Measurements from ENCODE around the gene DPH1. TPM values are rescaled to one million over a fixed set of nuclear protein-coding genes. Genes with fewer than 3 reads are reported as not detected.
A peak's percentile ranks its signal among the peaks of the same experiment; 100 is the strongest.

Gene DPH1
- total and polyA plus RNA-seq, 7 donors: 7.2 to 60.1 (median 27.6) TPM

GRCh38 chr17:1986783-1987451 is 43.0 kb upstream of the DPH1 start:
- TF ChIP-seq CTCF (IDR thresholded peaks at IDR 0.05): no peak
- TF ChIP-seq POLR2A (IDR thresholded peaks at IDR 0.05): no peak
- TF ChIP-seq POLR2AphosphoS5 (IDR thresholded peaks at IDR 0.05): no peak
- no peak for TF ChIP-seq EP300 (IDR thresholded peaks at IDR 0.05)
- H3K27ac ChIP-seq: no peak overlapping the region
- no peak overlapping the region for H3K4me3 ChIP-seq
- intact Hi-C loops (cut with DNase I): no loop called here
- peaks cover 0 to 4% (median 0%) of the 10 kb centered on the region in 3 donors for H3K27me3 ChIP-seq
- no peaks in the 10 kb centered on the region for H3K4me1 ChIP-seq
- no peak for DNase-seq
- no peaks in the 10 kb centered on the region for H3K9me3 ChIP-seq
- H3K36me3 ChIP-seq: no peaks in the 10 kb centered on the region
- 86 to 93% methylated on average over 18 of the region's 18 CpGs for whole genome bisulfite sequencing, 2 donors

- peak; percentile 80 for DNase-seq
- no peaks in the 10 kb centered on the region for H3K4me1 ChIP-seq
- H3K27me3 ChIP-seq: no peaks in the 10 kb centered on the region
- no peaks in the 10 kb centered on the region for H3K9me3 ChIP-seq
- no peak overlapping the region for H3K27ac ChIP-seq
- H3K36me3 ChIP-seq: no peaks in the 10 kb centered on the region
- no peak for TF ChIP-seq POLR2AphosphoS5 (IDR thresholded peaks at IDR 0.05)
- TF ChIP-seq POLR2A (IDR thresholded peaks at IDR 0.05): no peak
- no peak overlapping the region for H3K4me3 ChIP-seq
- intact Hi-C loops (cut with DNase I): no loop called here
- 86% methylated on average over 10 of the region's 10 CpGs for WGBS, 2 donors
Observed at GRCh38 chr17:1989135-1989534, 40.8 kb upstream of the DPH1 start.

GRCh38 chr17:1992541-1992940 is 37.4 kb upstream of the DPH1 start:
- intact Hi-C loops (cut with DNase I): no loop called here
- H3K4me1 ChIP-seq: peaks cover 0 to 3% (median 1%) of the 10 kb centered on the region in 4 donors
- no peak for TF ChIP-seq CTCF (IDR thresholded peaks at IDR 0.05)
- no peak for TF ChIP-seq POLR2A (IDR thresholded peaks at IDR 0.05)
- TF ChIP-seq POLR2AphosphoS5 (IDR thresholded peaks at IDR 0.05): no peak
- TF ChIP-seq EP300 (IDR thresholded peaks at IDR 0.05): no peak
- no peaks in the 10 kb centered on the region for H3K27me3 ChIP-seq
- H3K27ac ChIP-seq: no peak overlapping the region
- H3K4me3 ChIP-seq: no peak overlapping the region
- WGBS, 2 donors: 80 to 86% methylated on average over 10 of the region's 10 CpGs
- no peak for DNase-seq
- no peaks in the 10 kb centered on the region for H3K9me3 ChIP-seq
- H3K36me3 ChIP-seq: no peaks in the 10 kb centered on the region

- no peaks in the 10 kb centered on the region for H3K9me3 ChIP-seq
- no peaks in the 10 kb centered on the region for H3K27me3 ChIP-seq
- DNase-seq: no peak
- 95 to 97% methylated on average over 4 of the region's 4 CpGs for WGBS, 2 donors
- H3K36me3 ChIP-seq: no peaks in the 10 kb centered on the region
- no peak overlapping the region for H3K27ac ChIP-seq
- no peak overlapping the region for H3K4me3 ChIP-seq
- peaks cover 0 to 24% (median 23%) of the 10 kb centered on the region in 4 donors for H3K4me1 ChIP-seq
- TF ChIP-seq POLR2AphosphoS5 (IDR thresholded peaks at IDR 0.05) (no peak), CTCF (IDR thresholded peaks at IDR 0.05) (no peak), POLR2A (IDR thresholded peaks at IDR 0.05) (no peak), EP300 (IDR thresholded peaks at IDR 0.05) (no peak)
- intact Hi-C loops (cut with DNase I): no loop called here
Observed at GRCh38 chr17:1994707-1995106, 35.2 kb upstream of the DPH1 start.

GRCh38 chr17:1995321-1995892 is 34.5 kb upstream of the DPH1 start:
- no peak for TF ChIP-seq CTCF (IDR thresholded peaks at IDR 0.05)
- TF ChIP-seq EP300 (IDR thresholded peaks at IDR 0.05): no peak
- TF ChIP-seq POLR2A (IDR thresholded peaks at IDR 0.05): no peak
- no peak for TF ChIP-seq POLR2AphosphoS5 (IDR thresholded peaks at IDR 0.05)
- no peaks in the 10 kb centered on the region for H3K36me3 ChIP-seq
- no peak overlapping the region for H3K27ac ChIP-seq
- no peaks in the 10 kb centered on the region for H3K27me3 ChIP-seq
- 89 to 93% methylated on average over 16 of the region's 16 CpGs for WGBS, 2 donors
- DNase-seq: no peak
- intact Hi-C loops (cut with DNase I): no loop called here
- H3K9me3 ChIP-seq: no peaks in the 10 kb centered on the region
- H3K4me1 ChIP-seq: peaks cover 0 to 31% (median 29%) of the 10 kb centered on the region in 4 donors
- H3K4me3 ChIP-seq: no peak overlapping the region

Measured in sigmoid colon (tissue), 7 donors.